HL-60/S4 treated with phorbol 12-myristate 13-acetate at 8.2 ng/mL for 4 days and 3 days (cell line): ENCODE data around the gene DPP8.
"Not testable (repeated sequence)": the region's sequence is repeated elsewhere in the genome, so short reads cannot be mapped to it uniquely, and the experiment has no call there.

Experiments
- in situ Hi-C: fragments of 300-500 bp; cut with MboI; formaldehyde crosslinking; loops from 2 replicates; pipeline ENCODE4 v1.15.0; 2022; ENCODE audit warnings: low sequenced_read_pairs

Gene DPP8

GRCh38 chr15:65528461-65529060 is 11.1 kb upstream of the DPP8 start:
- in situ Hi-C loops = no loop called here

GRCh38 chr15:65525622-65526021 is 8.1 kb upstream of the DPP8 start:
- in situ Hi-C loops = no loop called here

- in situ Hi-C loops = no loop called here
Measured at GRCh38 chr15:65524226-65524625, 6.7 kb upstream of the DPP8 start.

- in situ Hi-C loops = no loop called here
Measured at GRCh38 chr15:65521350-65521749, 3.9 kb upstream of the DPP8 start.

GRCh38 chr15:65518633-65519285 is 1.3 kb upstream of the DPP8 start:
- in situ Hi-C loops = no loop called here

- in situ Hi-C loops = no loop called here
Measured at GRCh38 chr15:65517866-65518207, 348 bp upstream of the DPP8 start.

- in situ Hi-C loops = no loop called here
Measured at GRCh38 chr15:65512807-65513416, 4.6 kb downstream of the DPP8 start.

GRCh38 chr15:65512189-65512588 is 5.3 kb downstream of the DPP8 start:
- in situ Hi-C loops = no loop called here

GRCh38 chr15:65509321-65509720 is 8.2 kb downstream of the DPP8 start:
- in situ Hi-C loops = no loop called here

GRCh38 chr15:65494076-65494475 is 23.4 kb downstream of the DPP8 start:
- in situ Hi-C loops = no loop called here

GRCh38 chr15:65484876-65485275 is 32.6 kb downstream of the DPP8 start:
- in situ Hi-C loops = no loop called here

- in situ Hi-C loops = no loop called here
Measured at GRCh38 chr15:65476903-65477302, 40.6 kb downstream of the DPP8 start.

- in situ Hi-C loops = no loop called here
Measured at GRCh38 chr15:65470866-65471265, 46.6 kb downstream of the DPP8 start.

GRCh38 chr15:65468229-65468909 is 49.1 kb downstream of the DPP8 start:
- in situ Hi-C loops = no loop called here

- in situ Hi-C loops = no loop called here
Measured at GRCh38 chr15:65466901-65467300, 50.6 kb downstream of the DPP8 start.

GRCh38 chr15:65463096-65463495 is 54.4 kb downstream of the DPP8 start:
- in situ Hi-C loops = not testable (repeated sequence)

- in situ Hi-C loops = no loop called here
Measured at GRCh38 chr15:65460741-65461347, 56.6 kb downstream of the DPP8 start.

GRCh38 chr15:65455256-65455655 is 62.2 kb downstream of the DPP8 start:
- in situ Hi-C loops = not testable (repeated sequence)

GRCh38 chr15:65451989-65452388 is 65.5 kb downstream of the DPP8 start:
- in situ Hi-C loops = no loop called here

GRCh38 chr15:65450556-65450955 is 66.9 kb downstream of the DPP8 start:
- in situ Hi-C loops = no loop called here

GRCh38 chr15:65447145-65447544 is 70.3 kb downstream of the DPP8 start:
- in situ Hi-C loops = no loop called here

GRCh38 chr15:65434201-65434600 is 83.3 kb downstream of the DPP8 start:
- in situ Hi-C loops = no loop called here
